Stomach (tissue), 4 donors: ENCODE results near the gene DCP1A.

Source experiments
- CTCF ChIP-seq, 7 experiments: fragments of 450-650 bp in 4 of 7; fragments of 200-600 bp in 3 of 7; sonication (generic) in 3 of 7; IDR thresholded peaks; one replicate each; pipeline ENCODE4 v1.5.1; 2016 to 2019; ENCODE audit warnings: antibody characterized with exemption in 7 of 7, control low read depth in 2 of 7, mild to moderate bottlenecking in 1 of 7
- POLR2A ChIP-seq, 4 donors: fragments of 450-650 bp; IDR thresholded peaks; one replicate each; pipeline ENCODE4 v1.6.1; 2016; ENCODE audit warnings: antibody characterized with exemption in 4 of 4, control low read depth in 2 of 4, mild to moderate bottlenecking in 1 of 4, moderate library complexity in 1 of 4
- POLR2AphosphoS5 ChIP-seq, 3 donors: sonication (generic); formaldehyde crosslinking; IDR thresholded peaks; one replicate each; pipeline ENCODE4 v1.6.1; 2016; ENCODE audit warnings: antibody characterized with exemption in 3 of 3

DNA sequence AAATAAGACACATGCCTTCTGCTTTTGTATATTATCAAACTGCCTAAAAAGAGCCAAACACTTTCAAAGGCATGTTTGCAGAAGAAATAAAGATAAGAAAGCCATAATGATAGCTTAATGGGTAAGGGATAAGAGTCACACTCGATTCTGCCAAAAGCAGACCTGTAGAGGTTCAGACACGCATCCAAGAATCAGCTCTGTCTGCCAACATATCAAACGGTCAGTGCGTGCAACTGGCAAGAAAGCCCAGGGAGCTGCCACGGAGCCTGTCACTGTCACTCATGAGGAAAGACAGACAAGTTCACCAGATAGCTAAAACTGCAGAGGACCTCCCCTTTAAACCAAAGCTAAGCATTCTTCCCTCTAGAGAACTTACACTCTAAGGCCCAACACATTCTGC, 23.2 kb downstream of the DCP1A start:
- TF ChIP-seq CTCF (IDR thresholded peaks at IDR 0.05), result no peak
- TF ChIP-seq POLR2A (IDR thresholded peaks at IDR 0.05), result no peak
- no peak for TF ChIP-seq POLR2AphosphoS5 (IDR thresholded peaks at IDR 0.05)
